ENCODE measurements around the gene ORMDL3. TPM values are rescaled to one million over a fixed set of nuclear protein-coding genes. Genes with fewer than 3 reads are reported as not detected.

ORMDL3 gene
- total RNA-seq, 1 donor from 2014 or later, result 38.5 TPM

GRCh38 chr17:39954876-39955275 lies 27.5 kb upstream of the ORMDL3 start:
- ATAC-seq (ENCODE audit: low read depth), result no peak
- peak overlapping the region; percentile 53 for H3K27ac Mint-ChIP-seq
- ChIA-PET POLR2A (interaction anchor here (0.5 to 3.3 kb wide), 3 partner anchors 26 to 184 kb away, joined by 3 to 29 read pairs (median 5); partner anchors contain the start of gene PSMD3), CTCF (interaction anchor here (1.4 kb wide), 2 partner anchors 25 to 333 kb away, joined by 4 read pairs; partner anchors contain the start of gene PSMD3)
- H3K36me3 Mint-ChIP-seq (ENCODE audit: low read depth), result no peaks in the 10 kb centered on the region
- peaks cover 21% of the 10 kb centered on the region for H3K4me1 Mint-ChIP-seq
- H3K9me3 Mint-ChIP-seq, result no peaks in the 10 kb centered on the region
- intact Hi-C loops (cut with micrococcal nuclease), result loop anchor here (5.0 kb wide), 1 partner anchor 268 kb away; the partner anchor contains the start of gene PGAP3
- DNase-seq, result no peak
- no peaks in the 10 kb centered on the region for H3K27me3 Mint-ChIP-seq
- no peak overlapping the region for H3K4me3 Mint-ChIP-seq
- TF ChIP-seq, protein P1, sequence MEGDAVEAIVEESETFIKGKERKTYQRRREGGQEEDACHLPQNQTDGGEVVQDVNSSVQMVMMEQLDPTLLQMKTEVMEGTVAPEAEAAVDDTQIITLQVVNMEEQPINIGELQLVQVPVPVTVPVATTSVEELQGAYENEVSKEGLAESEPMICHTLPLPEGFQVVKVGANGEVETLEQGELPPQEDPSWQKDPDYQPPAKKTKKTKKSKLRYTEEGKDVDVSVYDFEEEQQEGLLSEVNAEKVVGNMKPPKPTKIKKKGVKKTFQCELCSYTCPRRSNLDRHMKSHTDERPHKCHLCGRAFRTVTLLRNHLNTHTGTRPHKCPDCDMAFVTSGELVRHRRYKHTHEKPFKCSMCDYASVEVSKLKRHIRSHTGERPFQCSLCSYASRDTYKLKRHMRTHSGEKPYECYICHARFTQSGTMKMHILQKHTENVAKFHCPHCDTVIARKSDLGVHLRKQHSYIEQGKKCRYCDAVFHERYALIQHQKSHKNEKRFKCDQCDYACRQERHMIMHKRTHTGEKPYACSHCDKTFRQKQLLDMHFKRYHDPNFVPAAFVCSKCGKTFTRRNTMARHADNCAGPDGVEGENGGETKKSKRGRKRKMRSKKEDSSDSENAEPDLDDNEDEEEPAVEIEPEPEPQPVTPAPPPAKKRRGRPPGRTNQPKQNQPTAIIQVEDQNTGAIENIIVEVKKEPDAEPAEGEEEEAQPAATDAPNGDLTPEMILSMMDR (IDR thresholded peaks at IDR 0.05), result no peak

DNA sequence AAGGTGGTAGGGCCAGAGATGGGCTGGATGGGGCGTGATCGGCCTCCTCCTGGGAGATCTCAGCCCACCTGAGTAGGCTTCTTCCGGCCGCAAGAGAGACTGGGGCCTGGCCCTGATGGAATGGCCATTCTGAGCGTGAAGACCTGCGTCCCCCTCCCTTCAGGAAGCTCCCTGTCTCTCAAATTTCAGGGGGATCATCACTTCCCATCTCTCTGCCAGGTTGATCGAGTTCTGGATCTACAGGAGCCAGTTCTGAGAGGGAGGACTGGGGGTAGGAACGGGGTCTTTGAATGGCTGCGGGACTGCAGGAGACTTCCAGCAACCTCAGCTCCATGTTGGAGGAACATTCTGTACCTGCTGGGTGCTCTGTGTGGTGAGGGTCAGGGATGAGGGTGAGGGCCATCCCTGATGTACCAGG lies 26.1 kb upstream of the ORMDL3 start:
- intact Hi-C loops (cut with micrococcal nuclease), result loop anchor here (1.0 to 5.0 kb wide), 7 partner anchors 26 to 316 kb away; partner anchors contain the start of genes CASC3, LRRC3C, ORMDL3 and PGAP3
- DNase-seq (no peak), ATAC-seq (ENCODE audit: low read depth) (no peak)
- Mint-ChIP-seq H3K4me1 (peaks cover 23% of the 10 kb centered on the region), H3K36me3 (ENCODE audit: low read depth) (no peaks in the 10 kb centered on the region), H3K27ac (peak overlapping the region; percentile 83), H3K4me3 (peak overlapping the region; percentile 85), H3K27me3 (no peaks in the 10 kb centered on the region), H3K9me3 (no peaks in the 10 kb centered on the region)
- CTCF ChIA-PET, result no interaction called here
- TF ChIP-seq, protein P1 (IDR thresholded peaks at IDR 0.05), result no peak
- POLR2A ChIA-PET, result interaction anchor here (1.4 to 3.3 kb wide), 3 partner anchors 26 to 81 kb away, joined by 4 to 29 read pairs (median 4); partner anchors contain the start of genes LRRC3C, ORMDL3 and PSMD3

DNA sequence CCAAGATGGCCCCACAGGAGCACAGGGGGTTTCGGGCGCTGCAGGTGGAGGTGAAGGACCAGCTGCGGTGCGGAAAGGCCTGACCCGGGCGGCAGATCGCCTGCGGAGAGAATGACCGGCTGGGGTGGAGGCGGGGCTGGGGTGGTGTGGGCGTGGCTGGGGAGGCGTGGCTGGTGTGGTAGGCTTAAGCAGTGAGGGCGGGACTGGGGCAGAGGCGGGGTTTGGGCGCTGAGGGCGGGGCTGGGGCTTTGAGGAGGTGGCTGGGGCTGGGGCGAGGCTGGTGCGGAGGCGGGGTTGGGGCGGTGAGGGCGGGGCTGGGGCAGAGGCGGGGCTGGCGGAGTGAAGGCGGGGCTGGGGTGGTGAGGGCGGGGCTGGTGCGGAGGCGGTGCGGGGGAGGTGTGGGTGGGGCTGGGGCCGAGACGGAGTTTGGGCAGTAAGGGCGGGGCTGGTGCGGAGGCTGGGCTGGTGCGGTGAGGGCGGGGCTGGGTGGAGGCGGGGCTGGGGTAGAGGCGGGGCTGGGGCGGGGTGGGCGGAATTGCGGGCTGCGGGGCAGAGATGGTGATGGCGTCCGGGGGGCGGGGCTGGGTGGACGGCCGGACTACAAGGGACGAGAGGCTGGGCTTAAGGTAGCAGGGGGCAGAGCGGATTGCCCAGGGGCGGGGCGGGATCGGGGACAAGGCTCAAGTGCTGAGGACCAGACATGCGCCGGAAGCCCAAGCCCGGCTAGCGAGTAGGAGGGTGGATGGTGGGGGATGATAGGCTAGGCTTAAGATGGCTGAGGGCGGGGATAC lies 25.5 kb upstream of the ORMDL3 start:
- Mint-ChIP-seq H3K9me3 (no peaks in the 10 kb centered on the region), H3K4me3 (peak overlapping the region; percentile 85), H3K27ac (peak overlapping the region; percentile 83), H3K4me1 (peaks cover 29% of the 10 kb centered on the region), H3K36me3 (ENCODE audit: low read depth) (no peaks in the 10 kb centered on the region), H3K27me3 (no peaks in the 10 kb centered on the region)
- ATAC-seq (ENCODE audit: low read depth) (peak; percentile 85), DNase-seq (peak; percentile 88)
- TF ChIP-seq, protein P1 (IDR thresholded peaks at IDR 0.05), result no peak
- CTCF ChIA-PET, result no interaction called here
- POLR2A ChIA-PET, result interaction anchor here (0.7 to 3.3 kb wide), 4 partner anchors 26 to 198 kb away, joined by 4 to 29 read pairs (median 4); partner anchors contain the start of genes LRRC3C, ORMDL3 and PSMD3
- intact Hi-C loops (cut with micrococcal nuclease), result loop anchor here (1.0 to 5.0 kb wide), 9 partner anchors 26 to 316 kb away; partner anchors contain the start of genes CASC3, LRRC3C, MIEN1 and ORMDL3

DNA sequence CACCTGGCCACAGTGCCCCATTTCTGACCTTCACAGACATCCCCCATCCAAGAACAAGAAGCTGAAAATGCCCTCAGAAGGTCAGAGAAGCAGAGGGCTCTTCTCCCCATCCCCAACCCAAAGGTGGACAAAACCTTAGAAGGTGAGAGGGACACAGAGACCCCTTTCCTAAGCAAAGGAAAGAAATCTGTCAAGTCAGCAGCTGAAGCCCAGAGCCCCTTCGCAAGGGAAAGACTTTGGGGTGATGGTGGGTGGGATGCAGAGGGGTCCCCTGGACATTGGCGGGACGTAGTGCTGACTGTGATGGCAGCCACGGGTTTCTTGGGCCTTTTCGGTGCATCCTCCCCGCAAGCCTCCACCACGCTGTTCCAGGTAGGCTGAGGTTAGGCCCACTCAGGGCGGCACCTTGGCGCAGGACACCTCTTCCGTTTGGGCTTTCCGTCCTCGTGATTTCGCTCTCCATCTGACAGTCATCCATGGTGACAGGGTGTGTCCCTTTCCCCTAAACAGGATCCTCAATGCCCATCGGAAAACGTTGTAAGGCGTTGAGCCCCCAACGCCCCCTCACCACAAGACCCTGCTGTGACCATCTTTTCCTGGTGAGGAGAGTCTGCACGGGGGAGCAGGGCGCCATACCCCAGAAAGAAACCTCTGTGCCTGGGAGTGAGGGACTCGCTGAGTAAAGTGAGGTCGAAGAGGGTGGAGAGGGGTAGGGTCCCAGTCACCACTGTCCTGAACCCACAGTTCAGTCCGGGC lies 24.7 kb upstream of the ORMDL3 start:
- TF ChIP-seq, protein P1 (IDR thresholded peaks at IDR 0.05), result no peak
- H3K4me3 Mint-ChIP-seq, result peak overlapping the region; percentile 73
- no peaks in the 10 kb centered on the region for H3K9me3 Mint-ChIP-seq
- H3K27me3 Mint-ChIP-seq, result no peaks in the 10 kb centered on the region
- H3K36me3 Mint-ChIP-seq (ENCODE audit: low read depth), result no peaks in the 10 kb centered on the region
- ChIA-PET CTCF (no interaction called here), POLR2A (interaction anchor here (0.7 to 3.3 kb wide), 3 partner anchors 28 to 197 kb away, joined by 4 to 29 read pairs (median 4); partner anchors contain the start of gene PSMD3)
- ATAC-seq (ENCODE audit: low read depth) (no peak), DNase-seq (no peak)
- peak overlapping the region; percentile 41 for H3K27ac Mint-ChIP-seq
- peaks cover 33% of the 10 kb centered on the region for H3K4me1 Mint-ChIP-seq
- intact Hi-C loops (cut with micrococcal nuclease), result loop anchor here (1.0 to 5.0 kb wide), 4 partner anchors 147 to 267 kb away; partner anchors contain the start of genes MIEN1, PGAP3 and WIPF2
